Endothelial cell of umbilical vein (primary cell): ENCODE data around the gene GPR173. TPM values are rescaled to one million over a fixed set of nuclear protein-coding genes. Genes with fewer than 3 reads are reported as not detected.

Source experiments
- BruUV-seq: library from RNA; stranded (reverse); fragments of 400-500 nt; replicated peaks from 2 replicates; lab custom pipeline; 2021; lab: Mats Ljungman, UMichigan
- CTCF ChIA-PET: fragments of 300-600, 350-600 bp; sonication (Branson Sonifier 250); formaldehyde crosslinking; loops from one replicate; lab custom pipeline; 2021; ENCODE audit warnings: antibody characterized with exemption, inconsistent platforms; lab: Charles Lee
- POLR2A ChIA-PET: fragments of 300-600, 350-600 bp; sonication (Branson Sonifier 250); formaldehyde crosslinking; loops from one replicate; lab custom pipeline; 2021; ENCODE audit warnings: antibody characterized with exemption, inconsistent platforms; lab: Charles Lee
- DNase-seq: peaks from one replicate; pipeline ENCODE4 v3.0.0-alpha.2; 2011; ENCODE audit warnings: low read depth, low spot score
- FAIRE-seq: peaks from 2 replicates; lab custom pipeline; 2011; peaks lifted over from hg19 to GRCh38; lab: Jason Lieb, UNC
- H2AFZ ChIP-seq: 2 replicates; pipeline ENCODE4 v1.6.0; 2012; ENCODE audit warnings: low read depth, low read length, control low read depth, inconsistent platforms
- H3K27ac ChIP-seq: 2 replicates; pipeline ENCODE4 v1.5.1; 2011; ENCODE audit warnings: low read depth, mild to moderate bottlenecking, control low read depth, low read length, moderate library complexity; ENCODE audit not compliant: insufficient read depth
- H3K27me3 ChIP-seq, 2 experiments: 2 replicates each; pipeline versions ENCODE4 v1.6.0 to v1.6.1; 2011; ENCODE audit warnings: low read length in 2 of 2, mixed read lengths in 1 of 2; ENCODE audit not compliant: control insufficient read depth in 2 of 2, insufficient read depth in 2 of 2
- H3K36me3 ChIP-seq, 2 experiments: 2 replicates in 1 of 2; 3 replicates in 1 of 2; pipeline ENCODE4 v1.5.1; 2011; ENCODE audit warnings: low read length in 2 of 2, mild to moderate bottlenecking in 1 of 2, moderate library complexity in 1 of 2; ENCODE audit not compliant: control insufficient read depth in 2 of 2, insufficient read depth in 2 of 2; ENCODE audit errors: extremely low read depth in 1 of 2
- H3K4me1 ChIP-seq: 3 replicates; pipeline ENCODE4 v1.5.1; 2011; ENCODE audit warnings: mild to moderate bottlenecking, low read length; ENCODE audit not compliant: control insufficient read depth, insufficient read depth; ENCODE audit errors: extremely low read depth
- H3K4me2 ChIP-seq: 2 replicates; pipeline ENCODE4 v1.6.1; 2011; ENCODE audit warnings: low read length, control low read depth, mixed read lengths; ENCODE audit not compliant: insufficient read depth
- H3K4me3 ChIP-seq, 3 experiments: fragments of 200-600 bp in 1 of 3; sonication (generic), shearing (Covaris generic) in 1 of 3; replicated peaks in 1 of 3; 2 replicates each; pipeline ENCODE4 v1.5.1; 2011 to 2016; ENCODE audit warnings: control low read depth in 3 of 3, low read length in 3 of 3, mild to moderate bottlenecking in 2 of 3, inconsistent platforms in 1 of 3, low read depth in 1 of 3, moderate library complexity in 1 of 3; ENCODE audit not compliant: insufficient read depth in 1 of 3
- H3K79me2 ChIP-seq: 2 replicates; pipeline ENCODE4 v1.6.0; 2012; ENCODE audit warnings: low read length, inconsistent platforms; ENCODE audit not compliant: control insufficient read depth, insufficient read depth
- H3K9ac ChIP-seq: replicated peaks from 2 replicates; pipeline ENCODE3; 2011; ENCODE audit warnings: low read length, control low read depth; ENCODE audit not compliant: insufficient read depth; ENCODE audit errors: extremely low read depth
- H3K9me1 ChIP-seq: replicated peaks from 3 replicates; pipeline ENCODE4 v1.6.0; 2011; ENCODE audit warnings: mild to moderate bottlenecking, low read length; ENCODE audit not compliant: control insufficient read depth, insufficient read depth; ENCODE audit errors: extremely low read depth
- H3K9me3 ChIP-seq: replicated peaks from 2 replicates; pipeline ENCODE4 v1.5.1; 2012; ENCODE audit warnings: low read length, inconsistent platforms; ENCODE audit not compliant: control insufficient read depth, insufficient read depth
- H4K20me1 ChIP-seq: replicated peaks from 2 replicates; pipeline ENCODE3; 2011; ENCODE audit warnings: mild to moderate bottlenecking, low read length; ENCODE audit not compliant: control insufficient read depth, insufficient read depth; ENCODE audit errors: extremely low read depth
- EZH2 ChIP-seq: IDR thresholded peaks from 2 replicates; pipeline ENCODE4 v1.6.1; 2012; ENCODE audit warnings: borderline replicate concordance, low read depth, mild to moderate bottlenecking, moderate library complexity, low read length, inconsistent platforms; ENCODE audit not compliant: severe bottlenecking
- FOS ChIP-seq: IDR thresholded peaks from 2 replicates; pipeline ENCODE4 v1.6.1; 2011; ENCODE audit warnings: mild to moderate bottlenecking, low read length, moderate library complexity, borderline replicate concordance; ENCODE audit not compliant: insufficient read depth
- GATA2 ChIP-seq: IDR thresholded peaks from 2 replicates; pipeline ENCODE4 v1.7.0; 2011; ENCODE audit warnings: low read depth, mild to moderate bottlenecking, moderate library complexity, mixed read lengths, low read length; ENCODE audit not compliant: insufficient read length, insufficient read depth
- JUN ChIP-seq: IDR thresholded peaks from 2 replicates; pipeline ENCODE4 v1.6.1; 2011; ENCODE audit warnings: borderline replicate concordance, low read depth; ENCODE audit not compliant: insufficient read length, insufficient read depth
- MYC ChIP-seq: IDR thresholded peaks from one replicate; pipeline ENCODE4 v1.6.1; 2011; ENCODE audit warnings: mild to moderate bottlenecking, low read depth, low read length
- POLR2A ChIP-seq: IDR thresholded peaks from 2 replicates; pipeline ENCODE4 v1.6.1; 2012; ENCODE audit warnings: low read depth, mild to moderate bottlenecking, control low read depth, low read length
- POLR2AphosphoS5 ChIP-seq: IDR thresholded peaks from 2 replicates; pipeline ENCODE4 v1.6.1; 2012; ENCODE audit warnings: low read depth, mild to moderate bottlenecking, control low read depth, low read length, moderate library complexity; ENCODE audit not compliant: insufficient read depth
- dilution Hi-C: fragments of 300-500 bp; cut with MboI; formaldehyde crosslinking; loops from one replicate; pipeline ENCODE4 v1.15.0; 2019; ENCODE audit warnings: low sequenced_read_pairs; ENCODE audit not compliant: extremely low pct_ligation_motif_present
- intact Hi-C: fragments of 100-400 bp; cut with micrococcal nuclease; formaldehyde crosslinking; loops from one replicate; pipeline ENCODE4 v1.10.0; 2022
- polyA plus RNA-seq, 4 experiments: library from polyadenylated mRNA; depleted of rRNA in 3 of 4; stranded (reverse) in 3 of 4; unstranded in 1 of 4; fragments of >200 nt; gene quantifications; 2 replicates each; pipeline versions ENCODE4 v1.2.1 to v1.2.3, GENCODE V29; 2011 to 2012; ENCODE audit warnings: missing spikeins in 1 of 4
- total RNA-seq: library from RNA; stranded (reverse); gene quantifications from 2 replicates; pipeline ENCODE4 v1.2.3, GENCODE V29; 2021
- TF ChIP-seq, protein P1 (sequence below): IDR thresholded peaks from 2 replicates; pipeline ENCODE4 v1.6.1; 2011; ENCODE audit not compliant: insufficient read depth, insufficient read length
- TF ChIP-seq, protein P2 (sequence below), 2 donors: IDR thresholded peaks; 1 replicate in 1 of 2; 2 replicates in 1 of 2; pipeline ENCODE4 v1.5.1; 2011; ENCODE audit warnings: low read length in 2 of 2, mild to moderate bottlenecking in 2 of 2, moderate library complexity in 2 of 2, control low read depth in 1 of 2, inconsistent platforms in 1 of 2, low read depth in 1 of 2; ENCODE audit not compliant: insufficient read depth in 1 of 2; ENCODE audit errors: extremely low read depth in 1 of 2

GPR173 gene
- total and polyA plus RNA-seq, 2 donors (not counting 3 experiments of a cell fraction or from before 2014, with no cell fraction given), result 9.2 to 11.3 TPM

DNA sequence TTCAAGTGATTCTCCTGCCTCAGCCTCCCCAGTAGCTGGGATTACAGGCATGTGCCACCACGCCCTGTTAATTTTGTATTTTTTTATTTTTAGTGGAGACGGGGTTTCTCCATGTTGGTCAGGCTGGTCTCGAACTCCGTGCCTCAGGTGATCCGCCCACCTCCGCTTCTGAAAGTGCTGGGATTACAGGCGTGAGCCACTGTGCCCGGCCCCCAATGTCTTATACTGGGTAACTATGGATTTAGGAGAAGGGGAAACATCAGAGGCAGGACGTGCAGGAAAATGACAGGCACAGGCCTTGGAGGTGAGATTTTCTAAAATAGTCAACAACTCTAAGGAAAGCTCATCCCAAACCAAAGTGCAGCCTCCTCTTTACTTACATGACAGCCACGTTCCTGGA is 22.5 kb downstream of the GPR173 start:
- no TSS peak for BruUV-seq
- Histone ChIP-seq H3K9ac (no peak overlapping the region), H3K27me3 (no peaks in the 10 kb centered on the region), H3K36me3 (no peaks in the 10 kb centered on the region), H3K27ac (no peak overlapping the region), H3K4me1 (no peaks in the 10 kb centered on the region), H4K20me1 (no peaks in the 10 kb centered on the region), H3K4me3 (no peak overlapping the region), H3K9me3 (no peaks in the 10 kb centered on the region), H3K9me1 (no peaks in the 10 kb centered on the region), H3K4me2 (no peak overlapping the region), H2AFZ (no peak overlapping the region), H3K79me2 (no peaks in the 10 kb centered on the region)
- DNase-seq, result no peak
- intact Hi-C loops (loop anchor here (1.0 kb wide), 2 partner anchors 18 to 22 kb away; no protein-coding TSS in a partner anchor), dilution Hi-C loops (no loop called here)
- no peak for TF ChIP-seq GATA2
- no peak for TF ChIP-seq MYC
- no peak for TF ChIP-seq JUN
- TF ChIP-seq FOS, result no peak
- TF ChIP-seq, protein P1, sequence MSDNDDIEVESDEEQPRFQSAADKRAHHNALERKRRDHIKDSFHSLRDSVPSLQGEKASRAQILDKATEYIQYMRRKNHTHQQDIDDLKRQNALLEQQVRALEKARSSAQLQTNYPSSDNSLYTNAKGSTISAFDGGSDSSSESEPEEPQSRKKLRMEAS, result no peak
- no peak for TF ChIP-seq POLR2A
- TF ChIP-seq POLR2AphosphoS5, result no peak
- TF ChIP-seq, protein P2, sequence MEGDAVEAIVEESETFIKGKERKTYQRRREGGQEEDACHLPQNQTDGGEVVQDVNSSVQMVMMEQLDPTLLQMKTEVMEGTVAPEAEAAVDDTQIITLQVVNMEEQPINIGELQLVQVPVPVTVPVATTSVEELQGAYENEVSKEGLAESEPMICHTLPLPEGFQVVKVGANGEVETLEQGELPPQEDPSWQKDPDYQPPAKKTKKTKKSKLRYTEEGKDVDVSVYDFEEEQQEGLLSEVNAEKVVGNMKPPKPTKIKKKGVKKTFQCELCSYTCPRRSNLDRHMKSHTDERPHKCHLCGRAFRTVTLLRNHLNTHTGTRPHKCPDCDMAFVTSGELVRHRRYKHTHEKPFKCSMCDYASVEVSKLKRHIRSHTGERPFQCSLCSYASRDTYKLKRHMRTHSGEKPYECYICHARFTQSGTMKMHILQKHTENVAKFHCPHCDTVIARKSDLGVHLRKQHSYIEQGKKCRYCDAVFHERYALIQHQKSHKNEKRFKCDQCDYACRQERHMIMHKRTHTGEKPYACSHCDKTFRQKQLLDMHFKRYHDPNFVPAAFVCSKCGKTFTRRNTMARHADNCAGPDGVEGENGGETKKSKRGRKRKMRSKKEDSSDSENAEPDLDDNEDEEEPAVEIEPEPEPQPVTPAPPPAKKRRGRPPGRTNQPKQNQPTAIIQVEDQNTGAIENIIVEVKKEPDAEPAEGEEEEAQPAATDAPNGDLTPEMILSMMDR (IDR thresholded peaks at IDR 0.05; ENCODE audit: extremely low read depth in 1 of 2, insufficient read depth in 1 of 2, low read depth in 1 of 2, low read length in 2 of 2), result no peak
- no peak for TF ChIP-seq EZH2
- ChIA-PET CTCF (no interaction called here), POLR2A (no interaction called here)
- FAIRE-seq, result no peak
